HG02981 (cell line): ENCODE measurements around the gene MICOS13.

Experiments used
- ATAC-seq: cut with Tn5 transposase; IDR thresholded peaks from one replicate; pipeline ENCODE4 v1.9.1; 2021; ENCODE audit warnings: mild to moderate bottlenecking, moderate library complexity; ENCODE audit not compliant: unreplicated experiment

MICOS13 gene

GRCh38 chr19:5671600-5671999, 8.7 kb downstream of the MICOS13 start:
- ATAC-seq: no peak

DNA sequence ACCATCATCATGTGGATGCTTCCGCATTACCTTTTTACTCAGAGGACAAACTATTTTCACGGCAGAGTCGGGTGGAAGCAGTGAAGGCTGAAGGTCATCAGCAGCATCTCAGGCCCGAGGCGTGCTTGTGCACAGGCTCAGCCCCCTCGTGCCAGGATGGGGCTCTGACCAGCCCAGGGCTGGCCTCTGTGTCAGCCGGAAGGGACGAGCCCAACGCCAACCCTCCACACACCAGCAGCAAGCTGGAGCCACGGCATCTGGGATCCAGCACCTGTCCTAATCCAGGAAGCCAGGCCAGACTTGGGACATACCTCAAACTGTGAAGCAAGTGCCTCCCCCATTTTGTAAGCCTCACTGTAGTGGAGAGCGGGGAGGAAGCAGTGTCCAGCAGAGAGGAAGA, 11.1 kb downstream of the MICOS13 start:
- ATAC-seq: no peak

GRCh38 chr19:5667751-5668271, 12.5 kb downstream of the MICOS13 start:
- no peak for ATAC-seq

DNA sequence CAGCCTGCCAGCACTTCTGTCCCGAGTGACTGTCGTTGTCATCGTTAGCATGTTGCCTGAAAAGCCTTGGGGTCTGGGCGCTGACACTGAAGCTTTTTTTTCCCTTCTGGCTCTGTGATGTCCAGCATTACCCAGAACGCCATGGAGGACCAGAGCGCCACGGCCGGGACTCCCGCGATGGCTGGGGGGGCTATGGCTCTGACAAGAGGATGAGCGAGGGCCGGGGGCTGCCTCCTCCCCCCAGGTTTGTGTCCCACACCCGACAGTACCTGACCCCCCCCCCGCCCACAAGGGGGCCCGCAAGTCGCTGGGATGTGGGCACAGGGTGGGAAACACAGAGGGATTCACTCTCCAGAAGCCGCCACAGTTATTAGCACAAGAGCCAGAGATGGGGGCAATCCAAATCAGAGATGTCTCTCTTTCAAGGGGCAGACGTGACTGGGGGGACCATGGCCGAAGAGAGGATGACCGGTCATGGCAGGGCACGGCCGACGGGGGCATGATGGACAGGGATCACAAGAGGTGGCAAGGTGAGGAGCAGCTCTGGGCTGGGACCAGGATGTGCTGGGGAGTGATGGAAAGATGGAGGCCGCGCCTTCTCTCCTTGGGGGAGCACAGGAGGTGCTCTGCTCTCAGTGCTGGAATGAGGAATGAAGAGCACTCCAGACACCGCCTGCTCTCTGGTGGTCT, 13.2 kb downstream of the MICOS13 start:
- ATAC-seq: no peak

- no peak for ATAC-seq
These were observed 14.4 kb downstream of the MICOS13 start for GRCh38 chr19:5665781-5666513.

GRCh38 chr19:5664515-5664914, 15.8 kb downstream of the MICOS13 start:
- no peak for ATAC-seq

- ATAC-seq: no peak
These were observed 16.4 kb downstream of the MICOS13 start for GRCh38 chr19:5663904-5664303.

DNA sequence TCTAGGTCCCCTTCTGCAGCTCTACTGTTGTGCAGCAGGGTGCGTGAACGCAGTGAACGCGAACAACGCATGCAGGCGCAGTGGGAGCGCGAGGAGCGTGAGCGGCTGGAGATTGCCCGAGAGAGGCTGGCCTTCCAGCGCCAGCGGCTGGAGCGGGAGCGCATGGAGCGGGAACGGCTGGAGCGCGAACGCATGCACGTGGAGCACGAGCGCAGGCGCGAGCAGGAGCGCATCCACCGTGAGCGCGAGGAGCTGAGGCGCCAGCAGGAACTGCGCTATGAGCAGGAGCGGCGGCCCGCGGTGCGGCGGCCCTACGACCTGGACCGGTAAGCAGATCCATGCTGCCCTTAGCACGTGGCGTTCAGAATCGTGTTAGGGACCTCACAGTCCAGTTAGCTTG, 18.8 kb downstream of the MICOS13 start:
- ATAC-seq: no peak

- ATAC-seq: no peak
These were observed 24.9 kb downstream of the MICOS13 start for GRCh38 chr19:5655412-5655811.

GRCh38 chr19:5654931-5655330, 25.4 kb downstream of the MICOS13 start:
- ATAC-seq: no peak

DNA sequence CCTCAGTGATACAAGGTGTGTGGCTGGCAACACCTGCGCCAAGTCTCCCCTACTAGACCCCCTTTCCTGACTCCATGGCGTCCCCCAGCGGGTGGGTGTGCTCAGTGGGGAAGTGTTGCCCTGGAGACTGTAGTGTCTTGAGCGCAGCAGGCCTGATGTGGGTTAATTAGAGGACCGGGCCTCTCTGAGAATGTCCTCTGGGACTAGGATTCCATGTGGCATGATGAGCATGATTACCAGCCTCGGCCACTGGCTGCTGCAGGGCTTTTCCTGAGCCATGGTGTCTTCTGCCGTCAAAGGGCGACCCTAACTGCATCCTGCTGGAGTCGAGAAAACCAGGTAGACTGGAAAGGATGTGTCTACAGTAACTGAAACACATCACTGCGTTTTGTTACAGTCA, 28.1 kb downstream of the MICOS13 start:
- no peak for ATAC-seq

DNA sequence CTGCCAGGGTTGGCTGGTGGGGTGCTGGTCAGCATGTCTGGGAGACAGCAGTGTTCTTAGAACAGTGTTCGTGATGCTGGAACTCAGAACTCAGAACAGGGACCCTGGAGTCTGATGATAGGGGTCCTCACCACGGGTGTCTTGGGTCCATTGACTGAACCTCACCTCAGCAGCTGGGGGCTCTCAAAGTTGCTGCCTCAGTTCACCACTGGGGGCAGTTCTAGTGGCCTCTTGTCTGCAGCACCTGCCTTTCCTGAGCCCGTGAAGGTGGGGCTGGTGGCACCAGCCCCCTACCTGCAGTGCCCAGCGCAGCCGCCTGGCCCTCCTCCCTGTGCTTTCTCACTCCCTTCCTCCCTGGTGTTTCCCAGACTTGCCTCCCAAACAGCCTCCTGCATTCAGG, 29.0 kb downstream of the MICOS13 start:
- no peak for ATAC-seq

DNA sequence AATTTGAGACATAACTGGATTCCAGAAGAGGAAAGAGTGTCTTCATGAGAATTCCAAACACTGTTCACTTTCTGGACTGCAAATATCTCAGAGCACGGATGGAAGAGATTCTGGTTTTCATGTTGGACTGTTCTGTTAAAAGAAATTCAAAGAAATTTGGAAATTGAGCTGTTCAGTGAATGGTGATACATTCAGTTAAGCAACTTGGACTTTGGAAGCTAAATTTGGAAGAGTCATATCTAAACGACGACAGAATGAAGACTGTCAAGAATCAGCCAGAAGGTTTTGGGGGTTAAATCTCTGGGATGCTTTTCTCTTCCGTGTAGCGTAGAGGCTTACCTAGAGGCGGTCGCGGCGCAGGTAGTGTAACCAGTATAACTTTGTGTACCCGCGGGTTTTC, 31.9 kb downstream of the MICOS13 start:
- no peak for ATAC-seq

DNA sequence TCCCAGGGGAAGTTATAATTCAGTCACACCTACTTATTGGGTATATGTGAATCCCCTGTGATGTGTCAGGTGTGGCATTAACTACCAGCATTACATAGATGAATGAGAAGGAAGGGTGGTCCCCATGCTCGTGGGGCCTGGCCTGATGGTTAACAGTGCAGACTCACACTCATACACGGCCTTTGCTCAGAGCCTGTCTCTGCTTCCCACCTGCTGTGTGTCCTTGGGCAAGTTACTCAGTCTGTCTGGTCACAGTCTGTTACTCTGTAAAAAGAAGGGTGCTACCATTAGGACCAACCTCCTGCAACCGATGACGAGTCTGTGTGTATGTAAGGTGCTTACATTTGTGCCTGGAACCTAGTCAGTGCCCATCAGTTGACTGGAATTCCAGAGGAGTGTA, 33.6 kb downstream of the MICOS13 start:
- no peak for ATAC-seq

- ATAC-seq: no peak
These were observed 34.9 kb downstream of the MICOS13 start for GRCh38 chr19:5645409-5645808.

GRCh38 chr19:5644037-5644436, 36.3 kb downstream of the MICOS13 start:
- no peak for ATAC-seq

DNA sequence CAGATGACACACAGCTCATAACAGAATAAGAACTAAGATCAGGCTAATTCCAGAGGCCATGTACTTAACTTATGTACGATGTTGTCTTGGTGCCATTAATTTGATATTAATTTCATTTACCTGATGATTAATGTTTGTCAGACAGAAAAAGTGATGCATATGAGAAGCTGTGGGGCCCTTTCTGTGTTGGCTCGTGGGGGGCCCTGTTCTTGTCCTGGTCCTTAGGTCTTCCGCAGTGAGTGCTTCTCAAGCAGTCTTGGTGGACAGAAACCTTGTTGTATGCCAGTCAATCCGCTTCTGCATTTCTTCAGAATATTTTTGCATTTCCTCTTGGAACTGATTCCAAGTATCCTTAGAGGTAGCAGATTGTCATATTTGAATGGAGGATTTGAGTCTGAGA, 37.3 kb downstream of the MICOS13 start:
- no peak for ATAC-seq

GRCh38 chr19:5642204-5642603, 38.1 kb downstream of the MICOS13 start:
- ATAC-seq: no peak

DNA sequence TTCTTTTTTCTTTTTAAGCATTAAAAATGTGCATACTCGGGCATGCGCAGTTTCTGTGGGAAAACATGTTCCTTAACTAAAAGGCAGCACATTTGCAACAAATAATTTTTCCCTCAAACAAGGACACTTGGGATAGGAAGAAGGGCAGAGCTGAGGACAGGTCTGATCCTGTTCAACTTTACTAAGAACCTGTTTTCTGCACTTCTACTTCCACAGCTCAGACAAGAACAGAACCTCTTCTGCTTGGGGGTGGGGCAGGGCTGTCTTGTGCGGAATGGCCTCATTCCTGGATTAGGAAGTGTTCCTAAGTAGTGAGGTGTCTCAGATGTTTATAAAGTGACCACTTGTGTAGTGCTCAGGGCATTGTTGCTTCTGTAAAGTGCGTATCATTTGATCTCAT, 39.1 kb downstream of the MICOS13 start:
- no peak for ATAC-seq

GRCh38 chr19:5637971-5638370, 42.3 kb downstream of the MICOS13 start:
- no peak for ATAC-seq

- no peak for ATAC-seq
These were observed 44.9 kb downstream of the MICOS13 start for GRCh38 chr19:5635427-5635826.

DNA sequence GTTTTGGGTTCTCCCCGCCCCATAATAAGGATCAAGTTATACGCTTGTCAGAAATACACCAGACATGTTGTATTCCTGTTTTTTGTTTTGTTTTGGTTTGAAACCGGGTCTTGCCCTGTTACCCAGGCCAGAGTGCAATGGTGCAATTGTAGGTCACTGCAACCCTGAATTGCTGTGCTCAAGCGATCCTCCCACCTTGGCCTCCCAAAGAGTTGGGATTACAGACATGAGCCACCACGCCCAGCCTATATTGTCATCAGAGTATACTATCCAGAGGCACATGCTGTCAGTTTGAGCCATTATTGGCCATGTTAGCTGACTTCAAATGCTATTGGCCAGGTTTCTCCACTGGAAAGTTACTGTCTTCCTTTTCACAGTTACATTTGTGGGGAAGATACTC, 47.7 kb downstream of the MICOS13 start:
- no peak for ATAC-seq
